ENCODE data around the gene WDR54.

The WDR54 gene, protein sequence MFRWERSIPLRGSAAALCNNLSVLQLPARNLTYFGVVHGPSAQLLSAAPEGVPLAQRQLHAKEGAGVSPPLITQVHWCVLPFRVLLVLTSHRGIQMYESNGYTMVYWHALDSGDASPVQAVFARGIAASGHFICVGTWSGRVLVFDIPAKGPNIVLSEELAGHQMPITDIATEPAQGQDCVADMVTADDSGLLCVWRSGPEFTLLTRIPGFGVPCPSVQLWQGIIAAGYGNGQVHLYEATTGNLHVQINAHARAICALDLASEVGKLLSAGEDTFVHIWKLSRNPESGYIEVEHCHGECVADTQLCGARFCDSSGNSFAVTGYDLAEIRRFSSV

DNA sequence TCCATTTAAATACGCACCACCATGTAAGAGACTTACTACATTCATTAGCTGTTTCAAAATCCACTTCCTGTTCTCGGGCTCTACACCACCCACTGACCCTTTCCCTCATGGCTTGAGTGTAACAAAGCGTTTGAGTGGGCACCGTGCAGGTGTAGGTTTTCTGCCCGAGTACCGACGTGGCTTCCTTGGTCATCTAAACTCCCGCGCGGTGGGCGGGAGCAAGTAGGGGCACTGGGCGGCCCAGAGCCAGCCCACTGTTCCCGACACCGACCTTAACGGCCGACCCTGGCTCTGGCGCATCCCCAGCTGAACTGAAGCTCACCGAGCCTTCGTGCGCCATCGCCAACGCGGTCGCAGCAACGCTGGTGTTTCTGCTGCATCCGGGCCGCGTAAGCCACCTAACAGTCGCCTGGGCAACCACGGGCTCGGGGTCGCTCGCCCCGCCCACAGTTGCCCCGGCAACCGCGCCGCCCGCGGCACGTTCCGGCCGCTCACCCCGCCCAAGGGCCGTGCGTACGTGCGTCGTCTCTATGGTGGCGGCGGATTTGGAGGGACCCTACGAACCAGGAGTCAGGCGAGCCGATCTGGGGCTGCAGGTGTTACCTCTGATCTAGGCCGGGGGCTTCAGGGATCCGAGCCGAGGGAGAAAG is at the start of gene WDR54, which contains the start of gene C2orf81:
Gene WDR54, plus strand, starts transcription at position 510 of the 650 bp plus-strand sequence. CDS start 424 bp downstream, outside the sequence.
Gene C2orf81, minus strand, starts transcription at position 399 of the 650 bp plus-strand sequence. Its CDS starts 59 bp downstream, at position 340.
- peak; percentile 64 for DNase-seq (ENCODE audit: low read depth)

DNA sequence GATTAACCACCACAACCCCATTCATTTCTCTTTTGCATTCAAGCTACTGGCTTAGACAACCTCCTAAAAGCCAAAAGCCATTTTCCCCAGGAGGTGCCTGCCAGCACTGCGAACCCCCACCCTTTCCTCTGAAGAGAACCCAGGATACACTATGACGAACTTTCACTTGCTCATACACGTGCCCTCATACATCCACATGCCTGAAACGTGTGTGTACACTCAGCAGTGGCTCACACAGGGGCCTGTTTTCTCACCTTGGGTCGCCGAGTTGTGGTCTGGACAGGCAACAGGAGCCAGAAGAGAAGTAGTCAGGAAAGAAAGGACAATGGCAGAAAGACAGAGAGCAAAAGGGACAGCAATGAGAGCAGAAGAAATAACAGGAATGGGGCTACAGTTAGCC is 48.9 kb upstream of the WDR54 start:
- DNase-seq (ENCODE audit: low read depth) = no peak

DNA sequence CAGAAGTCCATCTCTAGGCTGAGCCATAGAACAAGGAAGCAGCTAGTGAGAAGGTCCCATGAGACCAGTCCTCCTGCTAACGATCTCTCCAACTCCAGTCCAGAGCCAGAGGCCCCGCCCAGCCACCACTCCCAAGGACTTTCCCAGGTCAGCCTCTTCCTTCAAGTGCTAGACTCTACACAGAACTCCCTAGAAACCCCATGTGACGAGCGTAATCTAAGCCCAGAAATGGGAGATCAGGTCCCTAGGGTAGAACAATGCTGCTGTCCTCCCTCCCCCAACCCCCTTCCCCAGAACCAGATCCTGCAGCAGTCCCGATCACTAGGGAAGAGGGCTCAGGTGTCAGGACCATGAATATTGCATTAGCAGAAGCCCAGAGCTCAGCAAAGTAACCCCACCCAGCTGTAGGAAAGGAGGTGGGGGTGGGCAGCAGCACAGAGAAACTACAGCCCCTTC is 48.3 kb upstream of the WDR54 start:
- no peak for DNase-seq (ENCODE audit: low read depth)

- DNase-seq (ENCODE audit: low read depth) = no peak
Observed at GRCh38 chr2:74373985-74374384, 47.5 kb upstream of the WDR54 start.

DNA sequence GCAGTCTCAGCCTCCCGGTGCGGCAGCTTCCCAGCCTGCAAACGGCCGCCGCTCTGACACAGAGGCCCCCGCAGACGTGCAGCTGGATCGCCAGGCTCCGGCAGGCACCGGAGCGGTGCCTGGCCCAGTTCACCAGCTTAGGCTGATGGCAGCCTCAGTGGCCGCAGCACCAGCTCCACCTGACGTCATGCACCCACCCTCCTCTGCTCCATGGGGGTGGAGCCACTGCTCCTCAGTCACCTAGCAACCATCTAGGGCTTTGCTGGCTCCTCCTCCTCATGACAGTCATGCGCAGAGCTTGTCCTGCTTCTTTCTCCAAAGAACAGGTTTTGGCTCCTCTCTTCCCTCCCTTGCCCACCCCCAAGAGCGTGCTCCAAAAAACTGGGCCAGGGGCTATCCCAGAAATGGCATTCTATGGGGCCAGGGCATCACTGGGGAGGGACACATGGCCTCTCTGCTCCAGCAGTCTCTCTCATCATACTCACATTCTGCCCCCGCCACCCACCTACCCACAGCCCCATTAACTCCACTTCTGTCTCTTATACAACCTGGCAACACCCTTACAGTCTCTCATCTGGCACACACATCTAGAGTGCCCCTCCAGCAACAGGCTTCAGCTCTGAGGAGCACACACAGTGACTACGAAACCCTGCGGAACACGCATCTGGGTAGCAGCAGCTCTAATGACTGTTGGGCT is 46.9 kb upstream of the WDR54 start:
- DNase-seq (ENCODE audit: low read depth) = no peak

DNA sequence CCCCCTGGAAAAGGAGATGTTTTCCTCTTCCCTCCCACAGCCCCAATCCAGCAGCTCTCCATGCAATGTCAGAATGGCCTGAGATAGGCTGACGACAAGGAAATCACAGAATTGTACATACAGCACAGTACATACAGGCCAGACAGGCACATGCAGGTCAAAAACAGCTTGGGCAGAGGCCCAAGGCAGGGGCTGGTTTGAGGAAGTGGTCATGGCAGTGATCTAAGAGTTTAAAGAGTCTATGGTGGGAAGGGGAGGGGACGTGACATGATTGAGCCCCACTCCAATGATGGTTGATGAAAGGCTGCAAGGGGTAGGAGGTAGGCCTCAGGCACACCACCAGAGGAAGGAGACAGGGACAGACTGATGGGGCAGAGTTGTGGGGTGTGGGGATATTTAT is 45.7 kb upstream of the WDR54 start:
- no peak for DNase-seq (ENCODE audit: low read depth)

- no peak for DNase-seq (ENCODE audit: low read depth)
Observed at GRCh38 chr2:74378007-74378406, 43.5 kb upstream of the WDR54 start.

- DNase-seq (ENCODE audit: low read depth) = peak; percentile 9
Observed at GRCh38 chr2:74379851-74380789, 41.4 kb upstream of the WDR54 start, which contains the start of gene DCTN1. Gene DCTN1, minus strand, starts transcription at chr2:74380311. Its CDS starts 274 bp downstream, at chr2:74380037.

- no peak for DNase-seq (ENCODE audit: low read depth)
Observed at GRCh38 chr2:74381751-74382150, 39.8 kb upstream of the WDR54 start.

DNA sequence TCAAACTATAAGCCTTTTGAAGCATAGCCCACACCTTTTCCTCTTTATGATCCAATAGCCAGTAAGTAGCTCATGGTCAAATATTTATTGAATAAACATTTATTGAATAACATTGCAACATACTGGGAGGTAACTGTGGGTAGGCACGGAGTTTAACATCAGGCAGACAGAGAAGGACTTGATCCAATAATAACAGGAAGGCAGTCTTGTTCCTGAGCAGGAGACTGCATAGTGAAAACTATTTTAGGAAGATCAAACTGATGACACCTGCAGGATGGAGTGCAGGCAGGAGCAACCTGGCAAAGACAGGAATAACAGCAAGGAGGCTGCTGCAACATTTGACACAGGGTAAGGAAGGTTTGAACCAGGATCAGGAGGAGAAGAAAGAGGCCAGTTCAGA is 38.3 kb upstream of the WDR54 start:
- DNase-seq (ENCODE audit: low read depth) = no peak

GRCh38 chr2:74384051-74384450 is 37.5 kb upstream of the WDR54 start:
- DNase-seq (ENCODE audit: low read depth) = no peak

DNA sequence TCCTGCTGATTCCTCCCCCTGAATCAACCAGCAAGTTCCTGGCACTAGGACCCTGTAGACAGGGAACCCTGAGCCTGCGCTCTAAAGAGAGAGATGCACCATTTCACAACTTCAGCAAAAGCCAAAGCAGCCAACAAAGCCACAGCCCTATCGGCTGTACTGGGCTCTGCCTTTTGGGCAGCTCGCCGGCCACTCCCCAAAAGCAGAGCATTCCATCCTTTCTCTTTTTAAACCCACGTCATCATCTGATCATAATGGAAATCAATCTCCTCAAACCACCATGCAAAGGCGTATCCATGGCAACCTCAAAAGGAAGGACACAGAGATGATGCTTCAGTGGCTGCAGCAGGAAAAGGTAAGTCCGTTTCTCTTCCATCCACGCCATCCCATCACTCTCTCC is 36.1 kb upstream of the WDR54 start:
- DNase-seq (ENCODE audit: low read depth) = no peak

DNA sequence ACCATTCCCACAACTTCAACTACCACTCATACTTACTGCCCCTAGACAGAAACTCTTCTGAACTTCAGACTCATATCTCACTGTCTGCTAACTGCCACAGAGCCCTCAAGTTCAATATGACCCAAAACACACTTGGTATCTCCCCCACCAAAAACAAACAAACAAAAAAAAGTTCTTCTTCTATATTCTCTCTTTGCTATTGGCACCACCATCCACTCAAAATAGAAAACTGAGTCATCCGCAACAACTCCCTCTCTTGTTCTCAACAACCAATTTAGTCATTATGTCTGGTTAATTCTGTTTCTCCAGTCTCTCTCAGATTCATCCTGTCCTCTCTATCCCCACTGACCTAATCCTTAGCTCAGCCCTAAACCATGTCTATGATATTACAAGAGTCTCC is 34.2 kb upstream of the WDR54 start:
- no peak for DNase-seq (ENCODE audit: low read depth)

DNA sequence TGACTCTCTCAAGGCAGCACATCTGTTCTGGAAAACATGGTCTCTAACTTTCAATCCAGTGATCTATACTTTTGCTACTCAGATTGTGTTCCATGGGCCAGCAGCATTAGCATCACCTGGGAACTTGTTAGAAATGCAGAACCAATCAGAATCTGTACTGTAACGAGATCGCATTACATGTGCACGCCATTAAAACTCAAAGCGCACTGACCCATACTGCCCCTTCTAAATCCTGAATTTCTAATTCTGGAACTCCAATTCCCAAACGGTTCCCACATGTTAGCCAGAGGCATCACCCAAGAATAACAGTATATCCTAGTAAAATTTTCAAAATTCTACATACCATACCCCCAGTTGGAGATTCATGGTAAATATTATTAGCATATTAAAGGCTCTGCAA is 30.9 kb upstream of the WDR54 start:
- no peak for DNase-seq (ENCODE audit: low read depth)

DNA sequence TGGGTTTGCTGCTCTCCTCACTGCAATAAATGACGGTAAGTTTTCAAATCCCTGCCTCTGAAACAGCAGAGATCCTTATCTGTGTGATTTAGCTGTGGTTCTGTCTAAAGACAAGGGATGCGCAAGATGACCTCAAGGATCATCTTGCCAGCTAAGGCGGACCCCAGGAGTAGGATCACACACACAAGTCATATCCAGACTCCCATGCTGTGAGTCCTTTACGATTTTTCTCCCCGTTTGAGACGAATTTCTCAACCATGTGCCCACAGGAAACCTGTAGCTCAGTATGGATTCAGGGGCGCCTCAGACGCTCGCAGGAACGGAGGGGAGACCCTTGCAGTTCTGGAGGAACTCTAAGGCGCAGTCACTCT is 30.3 kb upstream of the WDR54 start:
- DNase-seq (ENCODE audit: low read depth) = no peak

DNA sequence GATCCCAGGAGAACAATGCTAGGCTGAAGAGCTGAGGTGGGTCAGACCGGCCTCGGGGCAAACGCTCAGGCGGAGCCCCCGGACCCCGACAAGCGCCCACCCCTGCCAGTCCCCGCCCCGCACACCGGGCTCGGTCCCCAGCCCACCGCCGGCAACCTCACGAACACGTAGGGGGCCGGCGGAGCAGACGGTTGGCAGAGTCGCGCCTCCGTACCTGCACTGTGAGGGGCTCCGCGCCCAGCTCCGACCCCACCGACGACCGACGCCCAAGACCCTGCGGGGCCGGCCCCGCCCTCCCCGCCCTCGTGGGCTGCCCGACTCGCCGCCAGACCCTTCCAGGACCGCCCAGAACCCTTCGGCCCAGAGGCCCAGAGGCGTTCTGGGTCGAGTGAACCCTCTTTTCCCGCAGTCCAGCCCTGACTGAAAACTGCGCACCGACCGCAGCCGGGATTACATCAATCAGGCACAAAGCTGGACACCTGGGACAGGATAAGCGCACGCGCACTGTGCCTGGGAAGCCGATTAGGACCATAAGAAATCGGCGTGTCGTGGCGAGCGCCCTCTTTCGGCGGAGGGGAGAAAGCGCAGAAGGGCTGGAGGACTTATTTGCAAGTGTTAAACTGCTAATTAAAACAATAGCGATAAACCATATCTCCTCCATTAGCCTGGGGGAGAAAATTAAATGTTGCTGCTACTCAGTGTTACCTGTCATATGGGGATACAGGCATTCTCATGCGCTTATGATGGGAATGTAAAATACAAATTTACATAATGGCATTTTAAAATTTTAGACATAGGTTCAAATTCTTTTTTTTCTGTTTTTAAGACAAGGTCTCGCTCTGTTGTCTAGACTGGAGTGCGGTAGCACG is 29.7 kb upstream of the WDR54 start:
- DNase-seq (ENCODE audit: low read depth) = peak; percentile 72

DNA sequence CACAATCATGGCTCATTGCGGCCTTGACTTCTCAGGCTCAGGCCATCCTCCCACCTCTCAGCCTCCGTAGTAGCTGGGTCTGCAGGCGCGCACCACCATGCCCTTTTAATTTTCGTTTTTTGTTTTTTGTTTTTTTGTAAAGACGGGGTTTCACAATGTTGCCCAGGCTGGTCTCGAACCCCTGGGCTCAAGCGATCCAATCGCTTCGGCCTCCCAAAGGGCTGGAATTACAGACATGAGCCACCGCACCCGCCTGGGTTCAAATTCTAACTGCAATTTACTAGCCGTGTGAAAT is 29.1 kb upstream of the WDR54 start:
- DNase-seq (ENCODE audit: low read depth) = no peak

- DNase-seq (ENCODE audit: low read depth) = no peak
Observed at GRCh38 chr2:74393525-74393924, 28.0 kb upstream of the WDR54 start.

GRCh38 chr2:74396149-74396548 is 25.4 kb upstream of the WDR54 start:
- DNase-seq (ENCODE audit: low read depth) = no peak

- DNase-seq (ENCODE audit: low read depth) = no peak
Observed at GRCh38 chr2:74399785-74400184, 21.7 kb upstream of the WDR54 start.

DNA sequence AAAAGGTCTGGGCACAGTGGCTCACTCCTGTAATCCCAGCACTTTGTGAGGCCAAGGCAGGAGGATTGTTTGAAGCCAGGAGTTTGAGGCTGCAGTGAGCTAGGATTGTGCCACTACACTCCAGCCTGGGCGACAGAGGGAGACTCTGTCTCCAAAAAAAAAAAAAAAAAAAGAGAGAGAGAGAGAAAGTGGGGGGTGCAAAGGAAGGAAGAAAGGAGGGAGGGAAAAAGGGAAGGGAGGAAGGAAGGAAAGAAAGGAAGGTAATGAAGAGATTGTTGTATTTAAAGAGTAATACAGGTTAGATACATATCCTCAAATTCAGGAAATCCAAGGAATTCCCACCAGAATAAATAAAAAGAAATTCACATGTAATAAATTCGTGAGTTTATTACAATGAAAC is 19.6 kb upstream of the WDR54 start:
- no peak for DNase-seq (ENCODE audit: low read depth)

Measured in HS-5 (cell line).